Spleen (tissue), 11 donors: ENCODE results near the gene HOXA10. TPM values are rescaled to one million over a fixed set of nuclear protein-coding genes. Genes with fewer than 3 reads are reported as not detected.

Source experiments
- DNase-seq: peaks from one replicate; pipeline ENCODE4 v3.0.0-alpha.2; 2020
- H3K27ac ChIP-seq, 8 donors: fragments of 200-600 bp; sonication (generic) in 7 of 8; 1 replicate in 4 of 8; 2 replicates in 4 of 8; pipeline versions ENCODE4 v1.5.0 to v1.8.0; 2016 to 2021; ENCODE audit warnings: inconsistent platforms in 4 of 8, mild to moderate bottlenecking in 4 of 8, moderate library complexity in 1 of 8
- H3K27me3 ChIP-seq, 7 donors: fragments of 200-600 bp; sonication (generic) in 6 of 7; replicated peaks in 1 of 7; 1 replicate in 4 of 7; 2 replicates in 3 of 7; pipeline versions ENCODE4 v1.5.0 to v1.8.0; 2016 to 2021; ENCODE audit warnings: inconsistent platforms in 3 of 7, mild to moderate bottlenecking in 1 of 7
- H3K36me3 ChIP-seq, 6 donors: fragments of 200-600 bp; sonication (generic) in 5 of 6; 1 replicate in 4 of 6; 2 replicates in 2 of 6; pipeline versions ENCODE4 v1.5.0 to v1.8.0; 2016 to 2021; ENCODE audit warnings: inconsistent platforms in 2 of 6
- H3K4me1 ChIP-seq, 6 donors: fragments of 200-600 bp; sonication (generic) in 5 of 6; 1 replicate in 3 of 6; 2 replicates in 3 of 6; pipeline versions ENCODE4 v1.5.0 to v1.8.0; 2016 to 2021; ENCODE audit warnings: inconsistent platforms in 3 of 6
- H3K4me3 ChIP-seq, 8 donors: fragments of 200-600 bp; sonication (generic) in 7 of 8; 1 replicate in 4 of 8; 2 replicates in 4 of 8; pipeline versions ENCODE4 v1.5.0 to v1.8.0; 2016 to 2021; ENCODE audit warnings: inconsistent platforms in 4 of 8, mild to moderate bottlenecking in 4 of 8, moderate library complexity in 2 of 8
- H3K9me3 ChIP-seq, 8 donors: fragments of 200-600 bp; sonication (generic) in 7 of 8; 1 replicate in 4 of 8; 2 replicates in 4 of 8; pipeline versions ENCODE4 v1.5.0 to v1.8.0; 2016 to 2021; ENCODE audit warnings: inconsistent platforms in 4 of 8
- POLR2A ChIP-seq, 3 donors: fragments of 450-650 bp; IDR thresholded peaks; one replicate each; pipeline ENCODE4 v1.5.1; 2017; ENCODE audit warnings: antibody characterized with exemption in 3 of 3, mild to moderate bottlenecking in 1 of 3
- POLR2AphosphoS5 ChIP-seq, 3 donors: sonication (generic); formaldehyde crosslinking; IDR thresholded peaks; one replicate each; pipeline ENCODE4 v1.5.1; 2017; ENCODE audit warnings: antibody characterized with exemption in 3 of 3
- WGBS, 5 donors: extraction: QIAGEN DNeasy Blood & Tissue Kit in 3 of 5; methylation state at CpG; one replicate each; pipeline versions ENCODE4 v1.1.5 to v1.1.7; 2013 to 2018; 5-methylcytosine and 5-hydroxymethylcytosine counted together
- intact Hi-C: fragments of 100-400 bp; cut with DNase I; formaldehyde crosslinking; loops from one replicate; pipeline ENCODE4 v1.15.0; 2023; ENCODE audit warnings: low total_unique reads
- polyA plus RNA-seq, 3 donors: library from polyadenylated mRNA; stranded (reverse); fragments of 200-250 nt; gene quantifications; one replicate each; pipeline ENCODE4 v1.2.1, GENCODE V29; 2013
- total RNA-seq, 7 donors: library from RNA; depleted of rRNA in 3 of 7; stranded (reverse); fragments of >200 nt in 3 of 7; fragmentation: NEBNext Ultra II Directional in 4 of 7; extraction: Animal tissue kit (Norgen Biotek cat#: 25700) in 4 of 7; gene quantifications; one replicate each; pipeline versions ENCODE4 v1.1.0 to v1.2.1, GENCODE V29; 2016 to 2021
- TF ChIP-seq, protein P1 (sequence below), 11 experiments: fragments of 200-600 bp in 7 of 11; fragments of 450-650 bp in 4 of 11; sonication (generic) in 4 of 11; IDR thresholded peaks in 8 of 11; conservative IDR thresholded peaks in 3 of 11; 1 replicate in 7 of 11; 2 replicates in 4 of 11; pipeline versions ENCODE4 v1.4.0 to v1.8.0; 2016 to 2021; ENCODE audit warnings: antibody characterized with exemption in 11 of 11, inconsistent platforms in 4 of 11, mild to moderate bottlenecking in 1 of 11
- donor health status: healthy with polysubstance abuse.
- donor health status: DM: no; HTN: no; CAD: no; lungs with moderate emphysema.
- donor health status: DM: no; HTN: no; CAD: no.
- donor health status: Bipolar disorder and iron deficiency.
- donor health status: healthy.
- donor health status: DM: no; HTN: no; CAD: no.
- donor health status: DM: yes; HTN: yes; CAD: no.

Gene HOXA10
- total and polyA plus RNA-seq, 10 donors, result 0.05 to 0.72 (median 0.20) TPM; not detected in 4

DNA sequence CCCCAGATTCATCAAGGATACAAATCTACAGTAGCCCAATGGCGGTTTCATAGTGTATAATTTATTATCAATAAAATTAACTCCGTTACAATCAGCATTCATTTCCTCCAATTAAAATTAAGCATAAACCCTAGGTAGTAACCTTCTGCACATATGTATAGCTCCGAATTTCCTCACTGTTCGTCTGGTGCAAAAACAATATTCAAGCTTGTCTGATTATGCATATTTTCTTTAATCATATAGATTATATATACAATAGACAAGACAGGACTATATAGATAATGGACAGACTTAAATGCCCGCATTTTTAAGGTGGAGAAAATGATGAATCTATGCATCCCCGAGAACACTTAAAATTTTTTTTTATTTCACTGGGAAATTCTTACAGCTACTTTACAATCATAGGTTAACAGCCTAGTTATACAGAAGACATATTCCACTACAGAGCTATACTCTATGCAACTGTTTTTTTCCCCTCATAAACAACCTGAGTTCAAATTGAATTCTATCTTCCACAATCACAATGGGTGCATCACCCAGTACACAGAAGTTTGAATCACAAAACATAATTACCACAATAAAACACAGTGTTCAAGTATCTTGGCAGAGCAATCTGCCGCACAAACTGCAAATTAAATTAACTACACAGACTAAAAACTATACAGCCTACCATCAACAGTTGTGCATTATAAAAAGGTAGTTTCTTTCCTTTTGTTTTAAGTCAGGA lies 11.4 kb downstream of the HOXA10 start:
- DNase-seq, result no peak
- TF ChIP-seq POLR2A (IDR thresholded peaks at IDR 0.05), result no peak
- no peak for TF ChIP-seq POLR2AphosphoS5 (IDR thresholded peaks at IDR 0.05)
- TF ChIP-seq, protein P1, sequence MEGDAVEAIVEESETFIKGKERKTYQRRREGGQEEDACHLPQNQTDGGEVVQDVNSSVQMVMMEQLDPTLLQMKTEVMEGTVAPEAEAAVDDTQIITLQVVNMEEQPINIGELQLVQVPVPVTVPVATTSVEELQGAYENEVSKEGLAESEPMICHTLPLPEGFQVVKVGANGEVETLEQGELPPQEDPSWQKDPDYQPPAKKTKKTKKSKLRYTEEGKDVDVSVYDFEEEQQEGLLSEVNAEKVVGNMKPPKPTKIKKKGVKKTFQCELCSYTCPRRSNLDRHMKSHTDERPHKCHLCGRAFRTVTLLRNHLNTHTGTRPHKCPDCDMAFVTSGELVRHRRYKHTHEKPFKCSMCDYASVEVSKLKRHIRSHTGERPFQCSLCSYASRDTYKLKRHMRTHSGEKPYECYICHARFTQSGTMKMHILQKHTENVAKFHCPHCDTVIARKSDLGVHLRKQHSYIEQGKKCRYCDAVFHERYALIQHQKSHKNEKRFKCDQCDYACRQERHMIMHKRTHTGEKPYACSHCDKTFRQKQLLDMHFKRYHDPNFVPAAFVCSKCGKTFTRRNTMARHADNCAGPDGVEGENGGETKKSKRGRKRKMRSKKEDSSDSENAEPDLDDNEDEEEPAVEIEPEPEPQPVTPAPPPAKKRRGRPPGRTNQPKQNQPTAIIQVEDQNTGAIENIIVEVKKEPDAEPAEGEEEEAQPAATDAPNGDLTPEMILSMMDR (IDR thresholded peaks at IDR 0.05 in 8 of 11, conservative IDR thresholded peaks at IDR 0.05 in 3 of 11), result no peak
- H3K27me3 ChIP-seq, result peaks cover 18 to 100% (median 93%) of the 10 kb centered on the region in 7 donors
- H3K9me3 ChIP-seq, result peaks cover 0 to 15% (median 0%) of the 10 kb centered on the region in 8 donors
- H3K4me3 ChIP-seq, result no peak overlapping the region
- no peaks in the 10 kb centered on the region for H3K36me3 ChIP-seq
- intact Hi-C loops, result loop anchor here (5.0 to 10.0 kb wide), 3 partner anchors 480 to 1298 kb away; no protein-coding TSS in a partner anchor
- WGBS, 5 donors, result 48 to 66% (median 60%) methylated on average over 7 of the region's 7 CpGs
- H3K4me1 ChIP-seq, result peaks cover 20 to 94% (median 62%) of the 10 kb centered on the region in 6 donors
- H3K27ac ChIP-seq, result no peak overlapping the region

DNA sequence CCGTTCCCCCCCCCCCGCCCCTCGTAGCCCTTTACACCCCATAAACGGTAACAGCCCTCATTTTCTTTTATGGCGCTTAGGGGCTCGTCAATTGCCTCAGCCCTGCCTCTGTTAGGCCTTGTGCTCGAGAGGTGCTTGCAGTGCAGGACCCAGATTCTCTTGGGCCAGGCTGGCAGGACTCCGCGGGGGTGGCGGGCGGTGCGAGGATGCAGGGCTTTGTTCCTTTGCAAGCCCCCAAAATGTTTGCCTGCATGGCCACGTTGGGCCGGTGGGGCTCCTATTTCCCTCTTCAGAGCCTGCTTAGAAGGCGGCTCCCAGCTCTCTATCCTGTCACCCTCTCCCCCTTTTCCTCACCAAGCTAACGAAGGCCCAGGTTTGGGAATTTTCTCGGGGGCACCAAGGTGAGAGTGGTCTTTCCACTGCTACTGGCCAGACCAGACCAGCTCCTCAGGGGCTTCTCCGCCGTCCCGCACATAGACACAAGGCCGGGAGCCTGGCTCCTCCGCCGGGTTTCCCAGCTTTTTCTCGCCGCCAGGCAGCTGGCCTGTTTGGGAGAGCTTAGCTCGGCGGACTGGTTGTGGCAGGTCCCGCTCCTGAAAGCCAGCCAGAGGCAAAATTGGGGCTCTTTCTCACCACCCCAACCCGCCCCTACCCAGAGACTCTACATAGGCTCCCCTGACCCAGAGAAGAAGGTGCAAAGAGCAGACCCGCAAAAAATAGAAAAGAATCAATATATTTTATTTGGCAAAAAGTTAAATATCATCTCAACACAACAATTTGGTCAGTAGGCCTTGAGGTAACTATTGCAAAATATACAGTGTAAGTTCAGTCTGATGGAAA lies 12.2 kb downstream of the HOXA10 start:
- Histone ChIP-seq H3K36me3 (no peaks in the 10 kb centered on the region), H3K4me3 (peak overlapping the region in 3 of 8 donors; percentile 54 to 87 (median 65)), H3K27ac (no peak overlapping the region), H3K4me1 (peaks cover 20 to 96% (median 63%) of the 10 kb centered on the region in 6 donors), H3K27me3 (peaks cover 18 to 100% (median 93%) of the 10 kb centered on the region in 7 donors), H3K9me3 (peaks cover 0 to 15% (median 0%) of the 10 kb centered on the region in 8 donors)
- WGBS, 5 donors, result 33 to 40% (median 39%) methylated on average over 19 to 30 of the region's 30 CpGs
- intact Hi-C loops, result loop anchor here (5.0 to 10.0 kb wide), 3 partner anchors 480 to 1297 kb away; no protein-coding TSS in a partner anchor
- DNase-seq, result peak; percentile 78
- TF ChIP-seq POLR2A (IDR thresholded peaks at IDR 0.05) (no peak), POLR2AphosphoS5 (IDR thresholded peaks at IDR 0.05) (no peak)
- TF ChIP-seq, protein P1 (IDR thresholded peaks at IDR 0.05 in 8 of 11, conservative IDR thresholded peaks at IDR 0.05 in 3 of 11), result no peak

DNA sequence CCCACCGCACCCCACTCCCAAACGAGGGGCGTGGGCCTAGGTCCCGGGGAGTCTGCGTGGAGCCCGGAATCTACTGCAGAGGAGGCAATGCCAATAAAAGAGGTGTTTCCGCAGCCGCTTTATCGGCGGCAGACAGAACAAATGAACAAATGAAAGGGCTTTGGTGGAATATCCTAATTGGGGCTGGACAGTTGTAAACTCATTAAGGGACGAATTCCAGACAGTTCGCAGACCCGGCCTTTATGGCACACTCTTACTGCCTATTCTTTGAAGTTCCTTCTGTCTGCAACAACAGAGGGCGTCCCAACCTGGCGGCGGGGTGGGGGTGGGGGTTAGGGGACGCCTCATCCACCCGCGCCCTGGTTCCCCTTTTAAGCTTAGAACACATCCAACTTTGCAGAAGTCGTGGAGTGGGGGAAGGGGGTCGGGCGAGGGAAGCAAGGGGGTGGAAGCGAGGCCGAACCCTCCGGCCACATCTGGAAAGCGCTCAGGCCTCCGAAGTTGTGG lies 12.9 kb downstream of the HOXA10 start:
- Histone ChIP-seq H3K4me3 (peak overlapping the region; percentile 54 to 87 (median 61)), H3K27me3 (peaks cover 14 to 100% (median 93%) of the 10 kb centered on the region in 7 donors), H3K36me3 (no peaks in the 10 kb centered on the region), H3K27ac (peak overlapping the region in 4 of 8 donors; percentile 49 to 65 (median 52)), H3K9me3 (peaks cover 0 to 14% (median 0%) of the 10 kb centered on the region in 8 donors), H3K4me1 (peaks cover 13 to 96% (median 63%) of the 10 kb centered on the region in 6 donors)
- intact Hi-C loops, result loop anchor here (5.0 to 10.0 kb wide), 3 partner anchors 479 to 1296 kb away; no protein-coding TSS in a partner anchor
- TF ChIP-seq POLR2A (IDR thresholded peaks at IDR 0.05) (no peak), POLR2AphosphoS5 (IDR thresholded peaks at IDR 0.05) (no peak)
- TF ChIP-seq, protein P1 (IDR thresholded peaks at IDR 0.05 in 8 of 11, conservative IDR thresholded peaks at IDR 0.05 in 3 of 11), result peak in 6 of 11 experiments; percentile 1 to 73 (median 22)
- 0 to 3% (median 2%) methylated on average over 13 to 27 of the region's 27 CpGs for WGBS, 5 donors
- peak; percentile 86 for DNase-seq
